ENCODE data around the gene SULT1E1. TPM values are rescaled to one million over a fixed set of nuclear protein-coding genes. Genes with fewer than 3 reads are reported as not detected.

The SULT1E1 gene
- total and polyA plus RNA-seq, 10 donors: not detected

DNA sequence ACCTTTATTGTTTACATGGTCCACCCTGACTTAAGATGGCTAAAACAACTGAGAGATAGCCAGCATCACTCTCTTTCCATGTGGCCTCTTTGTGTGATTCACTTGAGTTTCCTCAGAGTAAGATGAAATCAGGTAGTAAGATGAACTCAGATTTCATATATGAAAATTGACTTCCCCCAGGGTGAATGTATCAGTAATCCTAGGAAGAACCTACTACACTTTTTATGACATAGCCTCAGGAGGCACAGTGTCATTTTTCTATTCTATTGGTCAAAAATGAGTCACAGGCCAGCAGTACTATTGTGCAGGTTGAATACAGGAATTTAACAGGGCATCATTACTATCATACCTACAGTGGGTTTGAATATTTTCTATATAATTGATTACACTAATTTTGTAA is 14.6 kb upstream of the SULT1E1 start:
- DNase-seq: no peak
- Histone ChIP-seq H3K4me3 (no peak overlapping the region), H3K4me1 (no peaks in the 10 kb centered on the region), H3K27ac (no peak overlapping the region), H3K9me3 (peaks cover 0 to 10% (median 0%) of the 10 kb centered on the region in 8 donors), H3K36me3 (no peaks in the 10 kb centered on the region), H3K27me3 (replicated peaks in 1 of 7) (no peaks in the 10 kb centered on the region)
- intact Hi-C loops (cut with DNase I; ENCODE audit: low total_unique reads): no loop called here
- TF ChIP-seq POLR2A (IDR thresholded peaks at IDR 0.05): no peak
- no peak for TF ChIP-seq POLR2AphosphoS5 (IDR thresholded peaks at IDR 0.05)
- TF ChIP-seq, protein P1, sequence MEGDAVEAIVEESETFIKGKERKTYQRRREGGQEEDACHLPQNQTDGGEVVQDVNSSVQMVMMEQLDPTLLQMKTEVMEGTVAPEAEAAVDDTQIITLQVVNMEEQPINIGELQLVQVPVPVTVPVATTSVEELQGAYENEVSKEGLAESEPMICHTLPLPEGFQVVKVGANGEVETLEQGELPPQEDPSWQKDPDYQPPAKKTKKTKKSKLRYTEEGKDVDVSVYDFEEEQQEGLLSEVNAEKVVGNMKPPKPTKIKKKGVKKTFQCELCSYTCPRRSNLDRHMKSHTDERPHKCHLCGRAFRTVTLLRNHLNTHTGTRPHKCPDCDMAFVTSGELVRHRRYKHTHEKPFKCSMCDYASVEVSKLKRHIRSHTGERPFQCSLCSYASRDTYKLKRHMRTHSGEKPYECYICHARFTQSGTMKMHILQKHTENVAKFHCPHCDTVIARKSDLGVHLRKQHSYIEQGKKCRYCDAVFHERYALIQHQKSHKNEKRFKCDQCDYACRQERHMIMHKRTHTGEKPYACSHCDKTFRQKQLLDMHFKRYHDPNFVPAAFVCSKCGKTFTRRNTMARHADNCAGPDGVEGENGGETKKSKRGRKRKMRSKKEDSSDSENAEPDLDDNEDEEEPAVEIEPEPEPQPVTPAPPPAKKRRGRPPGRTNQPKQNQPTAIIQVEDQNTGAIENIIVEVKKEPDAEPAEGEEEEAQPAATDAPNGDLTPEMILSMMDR (IDR thresholded peaks at IDR 0.05 in 8 of 11, conservative IDR thresholded peaks at IDR 0.05 in 3 of 11): no peak

DNA sequence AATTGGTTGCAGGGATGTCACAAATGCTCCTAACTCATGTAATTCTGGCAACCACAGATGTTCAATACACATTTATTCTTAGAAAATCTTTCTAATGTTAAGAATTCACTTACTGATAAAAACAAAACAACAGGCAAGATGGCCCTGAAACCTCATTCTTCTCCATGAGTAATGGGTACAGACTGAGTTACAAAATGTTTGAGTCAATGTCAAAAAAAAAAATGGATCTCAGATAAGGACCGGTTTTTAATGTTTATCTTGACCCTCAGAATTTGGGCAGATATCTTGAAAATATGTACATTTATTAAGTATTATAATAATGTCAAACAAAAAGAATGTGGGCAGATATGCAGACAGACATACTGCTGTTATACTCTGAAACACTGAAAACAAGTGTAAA is 1.8 kb upstream of the SULT1E1 start:
- TF ChIP-seq, protein P1 (IDR thresholded peaks at IDR 0.05 in 8 of 11, conservative IDR thresholded peaks at IDR 0.05 in 3 of 11): no peak
- TF ChIP-seq POLR2AphosphoS5 (IDR thresholded peaks at IDR 0.05) (no peak), POLR2A (IDR thresholded peaks at IDR 0.05) (no peak)
- no peaks in the 10 kb centered on the region for H3K4me1 ChIP-seq
- intact Hi-C loops (cut with DNase I; ENCODE audit: low total_unique reads): no loop called here
- H3K36me3 ChIP-seq: no peaks in the 10 kb centered on the region
- no peaks in the 10 kb centered on the region for H3K27me3 ChIP-seq (replicated peaks in 1 of 7)
- 62 to 76% (median 74%) methylated on average over 1 of the region's 1 CpG for WGBS, 5 donors
- DNase-seq: no peak
- H3K4me3 ChIP-seq: no peak overlapping the region
- H3K9me3 ChIP-seq: no peaks in the 10 kb centered on the region
- H3K27ac ChIP-seq: no peak overlapping the region

DNA sequence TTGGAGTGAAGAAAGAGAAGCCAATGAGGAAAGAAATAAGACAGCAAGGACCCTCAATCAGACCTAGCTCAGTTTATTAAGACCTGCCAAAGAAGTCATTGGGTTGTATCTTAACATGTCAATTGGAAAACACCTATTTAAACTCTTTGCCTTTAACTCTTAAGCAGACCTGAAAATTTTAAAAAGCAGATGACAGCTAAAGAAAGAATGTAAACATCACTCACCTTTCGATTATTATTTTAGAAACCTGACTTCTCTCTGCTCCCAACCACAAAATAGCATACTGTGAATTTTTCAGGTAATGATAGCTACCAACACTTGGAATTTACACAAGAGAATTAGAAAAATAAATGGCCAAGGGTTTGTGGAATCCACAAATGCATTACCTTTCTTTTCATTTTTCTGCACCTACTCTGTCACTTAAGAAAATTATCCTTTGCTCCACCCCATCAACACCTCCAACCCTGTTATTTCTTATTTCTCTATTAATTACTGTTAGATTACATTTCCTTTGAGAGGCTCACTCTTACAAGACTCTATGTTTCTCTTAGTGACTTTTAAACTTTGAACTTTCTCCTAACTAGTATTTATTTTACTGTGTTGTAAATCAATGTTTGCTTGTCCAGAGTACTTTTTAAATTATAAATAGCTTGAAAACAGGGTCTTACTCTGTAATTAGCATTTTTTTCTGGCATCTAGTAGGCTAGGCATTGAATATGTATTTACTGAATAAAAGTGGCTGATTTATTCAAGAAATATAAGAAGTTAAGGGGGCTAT is 765 bp upstream of the SULT1E1 start:
- intact Hi-C loops (cut with DNase I; ENCODE audit: low total_unique reads): no loop called here
- WGBS, 5 donors: 81 to 98% (median 92%) methylated on average over 1 of the region's 1 CpG

DNA sequence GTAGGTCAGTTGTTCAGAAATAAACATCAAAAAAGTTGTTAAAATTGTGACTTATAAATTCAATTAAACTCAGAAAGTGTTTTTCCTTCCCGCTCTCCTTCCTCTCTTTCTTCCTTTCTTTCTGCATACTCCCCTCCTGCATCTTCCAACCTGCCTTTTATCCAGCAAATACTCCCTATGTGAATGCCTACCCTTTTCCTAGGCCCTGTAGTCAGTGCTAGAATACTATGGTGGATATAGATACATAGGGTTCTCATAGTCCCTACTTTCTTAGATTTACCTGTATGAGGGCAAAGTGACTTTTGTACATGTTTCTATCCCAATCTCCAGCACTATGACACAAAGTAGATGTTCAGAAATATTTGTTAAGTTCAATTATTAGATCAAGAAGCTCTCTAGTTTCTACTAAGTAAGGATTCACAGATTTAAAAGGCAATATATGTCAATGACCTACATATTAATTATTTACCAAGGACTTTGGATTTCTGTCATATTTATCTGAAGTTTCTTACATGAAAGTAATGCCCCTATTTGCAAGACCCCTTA is 732 bp downstream of the SULT1E1 start:
- H3K27me3 ChIP-seq (replicated peaks in 1 of 7): no peaks in the 10 kb centered on the region
- 87 to 100% (median 90%) methylated on average over 1 of the region's 1 CpG for WGBS, 5 donors
- no peak for DNase-seq
- intact Hi-C loops (cut with DNase I; ENCODE audit: low total_unique reads): no loop called here
- no peaks in the 10 kb centered on the region for H3K4me1 ChIP-seq
- TF ChIP-seq POLR2AphosphoS5 (IDR thresholded peaks at IDR 0.05): no peak
- H3K9me3 ChIP-seq: no peaks in the 10 kb centered on the region
- H3K4me3 ChIP-seq: no peak overlapping the region
- no peaks in the 10 kb centered on the region for H3K36me3 ChIP-seq
- H3K27ac ChIP-seq: no peak overlapping the region

More for the DNA sequence above, 765 bp upstream of the SULT1E1 start:
- Histone ChIP-seq H3K36me3 (no peaks in the 10 kb centered on the region), H3K27me3 (replicated peaks in 1 of 7) (no peaks in the 10 kb centered on the region), H3K4me3 (no peak overlapping the region), H3K4me1 (no peaks in the 10 kb centered on the region), H3K9me3 (no peaks in the 10 kb centered on the region), H3K27ac (no peak overlapping the region)
- no peak for TF ChIP-seq POLR2A (IDR thresholded peaks at IDR 0.05)
- no peak for DNase-seq

DNA sequence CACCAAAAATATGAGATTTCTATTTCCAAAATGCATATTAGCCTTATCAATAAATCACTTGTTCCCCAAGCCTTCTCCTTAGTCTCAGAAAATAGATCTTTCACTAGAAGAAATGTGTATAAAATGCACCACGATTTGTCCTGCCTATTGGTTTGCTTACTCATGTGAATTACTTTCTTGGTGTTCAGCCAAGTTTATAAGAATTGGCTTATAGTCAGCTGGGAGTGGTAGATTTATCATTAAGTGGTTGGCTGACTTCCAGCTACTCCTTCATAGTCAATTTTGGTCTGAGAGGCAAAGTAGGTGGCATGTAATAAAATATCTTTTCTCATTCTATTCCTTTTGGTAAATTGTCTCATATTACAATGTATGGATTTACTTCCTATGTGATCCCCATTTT is 1.3 kb downstream of the SULT1E1 start:
- H3K9me3 ChIP-seq: no peaks in the 10 kb centered on the region
- H3K4me1 ChIP-seq: no peaks in the 10 kb centered on the region
- 7 to 38% (median 10%) methylated on average over 1 of the region's 1 CpG for WGBS, 5 donors
- no peak overlapping the region for H3K27ac ChIP-seq
- TF ChIP-seq POLR2AphosphoS5 (IDR thresholded peaks at IDR 0.05) (no peak), POLR2A (IDR thresholded peaks at IDR 0.05) (no peak)
- TF ChIP-seq, protein P1 (IDR thresholded peaks at IDR 0.05 in 8 of 11, conservative IDR thresholded peaks at IDR 0.05 in 3 of 11): no peak
- H3K36me3 ChIP-seq: no peaks in the 10 kb centered on the region
- no peak for DNase-seq
- H3K27me3 ChIP-seq (replicated peaks in 1 of 7): no peaks in the 10 kb centered on the region
- no peak overlapping the region for H3K4me3 ChIP-seq
- intact Hi-C loops (cut with DNase I; ENCODE audit: low total_unique reads): no loop called here

All from spleen (tissue), 11 donors.